Ovary (tissue), 9 donors: Measurements from ENCODE around the gene CREBRF. TPM values are rescaled to one million over a fixed set of nuclear protein-coding genes. Genes with fewer than 3 reads are reported as not detected.
"Not testable (repeated sequence)": the region's sequence is repeated elsewhere in the genome, so short reads cannot be mapped to it uniquely, and the experiment has no call there.

Source experiments
- DNase-seq, 5 donors: peaks; one replicate each; pipeline ENCODE4 v3.0.0-alpha.2; 2019 to 2020
- H3K27ac ChIP-seq, 2 donors: fragments of 200-600 bp; one replicate each; pipeline versions ENCODE4 v1.5.1 to v1.8.0; 2019 to 2022
- H3K27me3 ChIP-seq: fragments of 200-600 bp; one replicate; pipeline ENCODE4 v1.8.0; 2022
- H3K36me3 ChIP-seq: fragments of 200-600 bp; sonication (generic); one replicate; pipeline ENCODE4 v1.5.1; 2019
- H3K4me1 ChIP-seq: one replicate; pipeline ENCODE4 v1.8.1; 2013; ENCODE audit warnings: mild to moderate bottlenecking, moderate library complexity; ENCODE audit not compliant: insufficient read depth
- H3K4me3 ChIP-seq: fragments of 200-600 bp; sonication (generic); one replicate; pipeline ENCODE4 v1.5.1; 2017
- H3K9me3 ChIP-seq, 2 donors: fragments of 200-600 bp in 1 of 2; sonication (generic) in 1 of 2; one replicate each; pipeline versions ENCODE4 v1.5.1 to v1.8.1; 2013 to 2019; ENCODE audit warnings: mild to moderate bottlenecking in 1 of 2, moderate library complexity in 1 of 2
- EP300 ChIP-seq: sonication (generic); formaldehyde crosslinking; IDR thresholded peaks from one replicate; pipeline ENCODE4 v1.6.1; 2017; ENCODE audit warnings: antibody characterized with exemption
- POLR2A ChIP-seq: fragments of 450-650 bp; IDR thresholded peaks from one replicate; pipeline ENCODE4 v1.6.1; 2017; ENCODE audit warnings: antibody characterized with exemption, mild to moderate bottlenecking, moderate library complexity
- WGBS, 3 donors: extraction: QIAGEN DNeasy Blood & Tissue Kit in 1 of 3; methylation state at CpG; one replicate each; pipeline versions ENCODE4 v1.1.5 to v1.1.7; 2013 to 2017; 5-methylcytosine and 5-hydroxymethylcytosine counted together
- intact Hi-C, 4 donors: fragments of 100-400 bp; cut with DNase I; formaldehyde crosslinking; loops; one replicate each; pipeline versions ENCODE4 v1.11.0 to v1.15.1; 2022 to 2023
- polyA plus RNA-seq, 2 donors: library from polyadenylated mRNA; stranded (reverse); fragments of 200-250 nt in 1 of 2; fragments of 350-450 nt in 1 of 2; fragmentation: Illumina TruSeq in 1 of 2; extraction: RNeasy Lipid Tissue Mini Kit (QIAGEN cat#74804) in 1 of 2; gene quantifications; one replicate each; pipeline ENCODE4 v1.2.3, GENCODE V29; 2013 to 2014
- total RNA-seq, 7 donors: library from RNA; depleted of rRNA in 2 of 7; stranded (reverse); fragments of >200 nt in 2 of 7; fragmentation: NEBNext Ultra II Directional in 3 of 7; extraction: Animal tissue kit (Norgen Biotek cat#: 25700) in 3 of 7; gene quantifications; one replicate each; pipeline versions ENCODE4 v1.1.0 to v1.2.4, GENCODE V29; 2016 to 2023
- TF ChIP-seq, protein P1 (sequence below), 3 donors: fragments of 450-650 bp in 2 of 3; fragments of 200-600 bp in 1 of 3; IDR thresholded peaks; one replicate each; pipeline versions ENCODE4 v1.5.1 to v1.8.0; 2016 to 2022; ENCODE audit warnings: antibody characterized with exemption in 3 of 3, mild to moderate bottlenecking in 1 of 3
- donor health status: DM: no; HTN: no; CAD: no; lungs with moderate emphysema.
- donor health status: DM: no; HTN: no; CAD: no.
- donor health status: Bipolar disorder and iron deficiency.
- donor health status: DM: yes; HTN: yes; CAD: no.
- donor health status: DM: no; HTN: no; CAD: no.
- donor health status: DM: yes; HTN: yes; CAD: no.

CREBRF gene
- total and polyA plus RNA-seq, 9 donors, result 12.3 to 45.9 (median 31.3) TPM

DNA sequence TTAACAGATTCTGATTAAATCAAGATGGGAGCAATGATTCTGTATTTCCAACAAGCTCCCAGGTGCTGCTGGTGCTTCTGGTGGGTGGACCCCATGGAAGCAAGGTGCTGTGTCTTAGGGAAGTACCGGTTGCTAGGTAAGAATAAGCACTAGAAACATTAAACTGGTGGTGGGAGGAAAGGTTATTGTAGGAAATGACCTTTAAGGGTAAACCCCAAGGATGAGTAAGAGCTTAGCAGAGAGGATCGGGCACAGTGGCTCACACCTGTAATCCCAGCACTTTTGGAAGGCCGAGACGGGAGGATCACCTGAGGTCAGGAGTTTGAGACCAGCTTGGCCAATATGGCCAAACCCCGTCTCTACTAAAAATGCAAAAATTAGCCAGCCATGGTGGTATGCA, 16.2 kb upstream of the CREBRF start:
- no peak for DNase-seq
- 93 to 96% (median 94%) methylated on average over 5 of the region's 5 CpGs for WGBS, 3 donors
- Histone ChIP-seq H3K4me1 (peaks cover 8% of the 10 kb centered on the region), H3K9me3 (no peaks in the 10 kb centered on the region), H3K36me3 (no peaks in the 10 kb centered on the region), H3K27me3 (no peaks in the 10 kb centered on the region), H3K27ac (no peak overlapping the region), H3K4me3 (no peak overlapping the region)
- intact Hi-C loops, result no loop called here
- TF ChIP-seq EP300 (no peak), POLR2A (no peak)
- TF ChIP-seq, protein P1, sequence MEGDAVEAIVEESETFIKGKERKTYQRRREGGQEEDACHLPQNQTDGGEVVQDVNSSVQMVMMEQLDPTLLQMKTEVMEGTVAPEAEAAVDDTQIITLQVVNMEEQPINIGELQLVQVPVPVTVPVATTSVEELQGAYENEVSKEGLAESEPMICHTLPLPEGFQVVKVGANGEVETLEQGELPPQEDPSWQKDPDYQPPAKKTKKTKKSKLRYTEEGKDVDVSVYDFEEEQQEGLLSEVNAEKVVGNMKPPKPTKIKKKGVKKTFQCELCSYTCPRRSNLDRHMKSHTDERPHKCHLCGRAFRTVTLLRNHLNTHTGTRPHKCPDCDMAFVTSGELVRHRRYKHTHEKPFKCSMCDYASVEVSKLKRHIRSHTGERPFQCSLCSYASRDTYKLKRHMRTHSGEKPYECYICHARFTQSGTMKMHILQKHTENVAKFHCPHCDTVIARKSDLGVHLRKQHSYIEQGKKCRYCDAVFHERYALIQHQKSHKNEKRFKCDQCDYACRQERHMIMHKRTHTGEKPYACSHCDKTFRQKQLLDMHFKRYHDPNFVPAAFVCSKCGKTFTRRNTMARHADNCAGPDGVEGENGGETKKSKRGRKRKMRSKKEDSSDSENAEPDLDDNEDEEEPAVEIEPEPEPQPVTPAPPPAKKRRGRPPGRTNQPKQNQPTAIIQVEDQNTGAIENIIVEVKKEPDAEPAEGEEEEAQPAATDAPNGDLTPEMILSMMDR (IDR thresholded peaks at IDR 0.05), result no peak

DNA sequence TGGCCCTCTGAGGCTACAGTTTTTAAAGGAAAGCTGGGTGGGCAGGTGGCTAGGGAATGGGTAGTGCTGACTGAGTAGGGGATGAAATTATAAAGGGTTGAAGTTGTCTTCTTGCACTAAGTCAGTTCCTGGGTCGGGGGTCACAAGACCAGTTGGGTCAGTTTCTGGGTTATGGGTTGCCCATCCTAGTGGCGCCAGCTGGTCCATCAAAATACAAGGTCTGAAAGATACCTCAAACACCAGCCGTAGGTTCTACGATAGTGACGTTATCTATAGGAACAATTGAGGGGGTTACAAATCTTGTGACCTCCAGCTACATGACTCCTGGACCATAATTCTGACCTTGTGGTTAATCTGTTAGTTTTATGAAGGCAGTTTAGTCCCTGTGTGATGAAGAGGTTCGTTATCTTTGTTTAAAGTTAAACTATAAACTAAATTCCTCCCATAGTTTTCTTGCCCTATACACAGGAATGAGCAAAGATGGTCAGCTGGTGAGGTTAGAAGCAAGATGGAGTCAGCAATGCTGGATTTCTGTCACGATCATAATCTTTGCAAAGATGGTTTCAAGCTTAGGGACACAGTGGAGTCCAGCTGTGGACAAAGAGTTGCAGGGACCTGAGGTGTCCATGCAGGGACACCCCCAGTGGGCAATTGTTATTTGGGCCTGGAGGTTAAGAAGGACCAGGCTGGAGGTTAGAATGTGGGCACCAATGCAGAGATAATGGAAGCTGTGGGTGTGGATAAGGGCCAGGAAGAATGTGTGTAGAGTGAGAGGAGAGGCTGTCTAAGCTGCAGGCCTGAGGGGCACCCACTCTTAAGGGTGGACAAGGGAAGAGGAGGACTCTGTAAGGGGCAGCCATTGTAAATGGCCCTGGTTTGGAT, 14.0 kb upstream of the CREBRF start:
- no peaks in the 10 kb centered on the region for H3K4me1 ChIP-seq
- no peak for DNase-seq
- H3K4me3 ChIP-seq, result no peak overlapping the region
- 41 to 66% (median 54%) methylated on average over 7 of the region's 7 CpGs for WGBS, 3 donors
- no peak overlapping the region for H3K27ac ChIP-seq
- no peaks in the 10 kb centered on the region for H3K9me3 ChIP-seq
- TF ChIP-seq, protein P1 (IDR thresholded peaks at IDR 0.05), result no peak
- no peak for TF ChIP-seq POLR2A
- TF ChIP-seq EP300, result no peak
- no peaks in the 10 kb centered on the region for H3K36me3 ChIP-seq
- no peaks in the 10 kb centered on the region for H3K27me3 ChIP-seq
- intact Hi-C loops, result no loop called here

DNA sequence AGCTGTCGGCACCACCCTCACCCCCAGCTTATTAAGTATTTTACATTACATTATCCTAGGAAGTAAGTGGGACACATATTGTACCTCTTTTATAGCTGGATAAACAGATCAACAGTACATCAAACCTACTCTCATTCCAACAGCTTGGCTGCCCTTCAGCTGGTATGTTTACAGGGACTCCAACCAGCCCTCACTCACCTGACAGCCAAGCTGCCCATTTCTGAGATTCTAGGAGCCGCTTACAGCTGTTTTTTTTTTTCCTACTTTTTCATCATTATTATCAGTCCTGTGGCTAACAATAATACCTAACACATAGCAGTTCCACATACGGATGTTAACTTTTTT, 13.4 kb upstream of the CREBRF start:
- no peaks in the 10 kb centered on the region for H3K9me3 ChIP-seq
- H3K27ac ChIP-seq, result no peak overlapping the region
- TF ChIP-seq EP300, result no peak
- TF ChIP-seq, protein P1 (IDR thresholded peaks at IDR 0.05), result no peak
- no peak for TF ChIP-seq POLR2A
- 74 to 81% (median 74%) methylated on average over 3 of the region's 3 CpGs for WGBS, 3 donors
- no peak for DNase-seq
- H3K4me1 ChIP-seq, result no peaks in the 10 kb centered on the region
- no peaks in the 10 kb centered on the region for H3K36me3 ChIP-seq
- no peak overlapping the region for H3K4me3 ChIP-seq
- H3K27me3 ChIP-seq, result no peaks in the 10 kb centered on the region
- intact Hi-C loops, result no loop called here

DNA sequence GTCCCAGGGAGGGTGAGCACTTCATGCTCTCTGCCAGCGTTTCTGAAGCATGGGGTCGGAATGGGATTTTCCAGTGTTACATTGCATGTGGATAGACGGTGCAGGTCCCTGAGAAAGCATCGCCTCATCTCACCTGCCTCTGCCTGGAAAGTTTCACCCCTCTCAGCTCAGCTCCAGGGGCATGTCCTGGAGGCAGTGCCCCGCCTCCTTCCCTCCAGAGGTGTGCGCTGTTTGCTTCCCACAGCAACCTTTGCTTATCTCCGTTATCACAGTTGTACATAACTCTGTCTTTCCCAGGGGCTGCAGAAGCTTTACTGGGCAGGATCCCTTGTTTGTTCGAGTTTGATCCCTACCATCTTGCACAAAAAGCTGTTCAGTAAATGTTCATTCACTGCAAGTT, 10.7 kb upstream of the CREBRF start:
- no peak for DNase-seq
- no peaks in the 10 kb centered on the region for H3K36me3 ChIP-seq
- no peak overlapping the region for H3K4me3 ChIP-seq
- H3K27me3 ChIP-seq, result no peaks in the 10 kb centered on the region
- H3K4me1 ChIP-seq, result peaks cover 4% of the 10 kb centered on the region
- WGBS, 3 donors, result 47 to 57% (median 49%) methylated on average over 8 of the region's 8 CpGs
- H3K9me3 ChIP-seq, result no peaks in the 10 kb centered on the region
- H3K27ac ChIP-seq, result no peak overlapping the region
- TF ChIP-seq, protein P1 (IDR thresholded peaks at IDR 0.05), result no peak
- no peak for TF ChIP-seq EP300
- no peak for TF ChIP-seq POLR2A
- intact Hi-C loops, result no loop called here

DNA sequence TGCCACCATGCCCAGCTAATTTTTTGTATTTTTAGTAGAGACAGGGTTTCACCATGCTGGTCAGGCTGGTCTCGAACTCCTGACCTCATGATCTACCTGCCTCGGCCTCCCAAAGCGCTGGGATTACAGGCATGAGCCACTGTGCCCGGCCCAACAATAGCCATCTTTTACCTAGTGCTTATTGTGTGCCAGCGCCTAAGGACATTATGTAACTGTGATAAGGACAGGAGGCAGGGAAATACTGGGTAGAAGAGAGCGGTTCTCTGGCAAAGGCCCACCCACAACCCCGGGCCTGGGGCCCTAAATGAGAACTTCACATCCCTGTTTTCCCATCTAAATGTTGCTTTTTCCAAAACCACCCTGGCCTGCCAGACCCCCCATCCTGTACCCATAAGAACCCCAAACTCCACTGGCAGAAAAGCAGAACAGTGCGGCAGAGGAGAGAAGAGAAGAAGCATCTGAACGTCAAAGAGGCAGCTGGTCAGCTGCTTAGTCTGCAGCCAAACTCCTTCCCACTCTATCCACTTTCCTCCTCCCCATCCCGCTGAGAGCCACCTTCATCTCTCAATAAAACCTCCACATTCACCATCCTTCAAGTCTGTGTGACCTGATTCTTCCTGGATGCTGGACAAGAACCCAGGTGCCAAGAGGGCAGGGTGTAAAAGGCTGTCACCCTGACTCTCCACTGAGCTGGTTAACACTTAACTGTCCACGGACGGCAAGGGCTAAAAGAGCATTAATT, 8.9 kb upstream of the CREBRF start:
- intact Hi-C loops, result not testable (repeated sequence)
- 69 to 84% (median 73%) methylated on average over 12 of the region's 12 CpGs for WGBS, 3 donors

More for the DNA sequence above, 8.9 kb upstream of the CREBRF start:
- H3K4me3 ChIP-seq, H3K4me1 ChIP-seq, H3K9me3 ChIP-seq, H3K36me3 ChIP-seq, H3K27ac ChIP-seq, DNase-seq, H3K27me3 ChIP-seq: not testable (repeated sequence)
